ENCODE results near the gene ZNF609.
A peak's percentile ranks its signal among the peaks of the same experiment; 100 is the strongest.

Gene ZNF609, protein sequence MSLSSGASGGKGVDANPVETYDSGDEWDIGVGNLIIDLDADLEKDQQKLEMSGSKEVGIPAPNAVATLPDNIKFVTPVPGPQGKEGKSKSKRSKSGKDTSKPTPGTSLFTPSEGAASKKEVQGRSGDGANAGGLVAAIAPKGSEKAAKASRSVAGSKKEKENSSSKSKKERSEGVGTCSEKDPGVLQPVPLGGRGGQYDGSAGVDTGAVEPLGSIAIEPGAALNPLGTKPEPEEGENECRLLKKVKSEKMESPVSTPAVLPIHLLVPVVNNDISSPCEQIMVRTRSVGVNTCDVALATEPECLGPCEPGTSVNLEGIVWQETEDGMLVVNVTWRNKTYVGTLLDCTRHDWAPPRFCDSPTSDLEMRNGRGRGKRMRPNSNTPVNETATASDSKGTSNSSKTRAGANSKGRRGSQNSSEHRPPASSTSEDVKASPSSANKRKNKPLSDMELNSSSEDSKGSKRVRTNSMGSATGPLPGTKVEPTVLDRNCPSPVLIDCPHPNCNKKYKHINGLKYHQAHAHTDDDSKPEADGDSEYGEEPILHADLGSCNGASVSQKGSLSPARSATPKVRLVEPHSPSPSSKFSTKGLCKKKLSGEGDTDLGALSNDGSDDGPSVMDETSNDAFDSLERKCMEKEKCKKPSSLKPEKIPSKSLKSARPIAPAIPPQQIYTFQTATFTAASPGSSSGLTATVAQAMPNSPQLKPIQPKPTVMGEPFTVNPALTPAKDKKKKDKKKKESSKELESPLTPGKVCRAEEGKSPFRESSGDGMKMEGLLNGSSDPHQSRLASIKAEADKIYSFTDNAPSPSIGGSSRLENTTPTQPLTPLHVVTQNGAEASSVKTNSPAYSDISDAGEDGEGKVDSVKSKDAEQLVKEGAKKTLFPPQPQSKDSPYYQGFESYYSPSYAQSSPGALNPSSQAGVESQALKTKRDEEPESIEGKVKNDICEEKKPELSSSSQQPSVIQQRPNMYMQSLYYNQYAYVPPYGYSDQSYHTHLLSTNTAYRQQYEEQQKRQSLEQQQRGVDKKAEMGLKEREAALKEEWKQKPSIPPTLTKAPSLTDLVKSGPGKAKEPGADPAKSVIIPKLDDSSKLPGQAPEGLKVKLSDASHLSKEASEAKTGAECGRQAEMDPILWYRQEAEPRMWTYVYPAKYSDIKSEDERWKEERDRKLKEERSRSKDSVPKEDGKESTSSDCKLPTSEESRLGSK (N-terminal part only)

DNA sequence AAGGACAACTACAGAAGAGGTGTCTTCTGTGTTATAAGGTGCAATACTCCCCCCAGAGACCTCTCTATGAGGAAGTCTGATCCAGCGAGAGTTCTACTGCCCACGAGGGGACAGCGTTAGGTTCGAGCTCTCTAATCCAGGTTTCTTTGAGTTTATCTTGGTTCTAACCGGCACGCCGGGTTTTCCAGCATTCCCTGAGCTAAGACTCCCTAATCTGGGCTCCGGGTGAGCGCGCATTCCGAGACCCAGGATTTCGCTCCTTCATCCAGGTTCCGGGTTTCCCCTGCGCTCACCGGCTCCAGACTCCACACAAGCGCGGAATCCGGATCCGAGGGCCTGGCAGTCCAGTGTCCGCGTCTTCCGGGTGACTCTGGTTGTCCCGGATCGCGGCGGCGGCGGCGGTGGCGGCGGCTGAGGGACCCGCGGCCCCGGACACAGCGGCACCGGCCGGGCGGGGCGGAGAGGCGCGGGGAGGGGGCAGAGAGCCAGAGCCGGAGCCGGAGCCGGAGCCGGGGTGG is at the start of gene ZNF609:
TSS of gene ZNF609 (plus strand) at position 373 of the 518 bp plus-strand sequence. CDS start 38,842 bp downstream, outside the sequence.
- DNase-seq, result peak; percentile 17

DNA sequence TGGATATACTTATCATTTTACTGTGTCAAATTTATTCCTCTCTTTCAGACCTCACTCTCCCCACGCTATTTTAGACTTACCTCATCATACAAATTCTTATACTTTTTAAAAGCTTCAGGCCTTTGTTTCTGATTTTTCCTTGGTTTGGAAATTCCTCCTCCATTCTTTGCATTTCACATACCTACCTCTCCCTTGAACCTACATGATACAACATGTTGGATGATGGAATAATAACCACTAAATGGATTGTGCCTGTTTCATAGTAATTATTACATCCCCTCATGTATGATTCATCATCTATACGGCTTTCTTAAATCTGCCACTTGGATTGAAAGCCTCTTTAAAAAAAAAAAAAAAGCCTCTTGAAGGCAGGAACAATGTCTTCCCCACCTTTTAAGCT is 48.2 kb upstream of the ZNF609 start:
- DNase-seq, result no peak

GRCh38 chr15:64422697-64423096 is 37.7 kb upstream of the ZNF609 start:
- DNase-seq, result no peak

DNA sequence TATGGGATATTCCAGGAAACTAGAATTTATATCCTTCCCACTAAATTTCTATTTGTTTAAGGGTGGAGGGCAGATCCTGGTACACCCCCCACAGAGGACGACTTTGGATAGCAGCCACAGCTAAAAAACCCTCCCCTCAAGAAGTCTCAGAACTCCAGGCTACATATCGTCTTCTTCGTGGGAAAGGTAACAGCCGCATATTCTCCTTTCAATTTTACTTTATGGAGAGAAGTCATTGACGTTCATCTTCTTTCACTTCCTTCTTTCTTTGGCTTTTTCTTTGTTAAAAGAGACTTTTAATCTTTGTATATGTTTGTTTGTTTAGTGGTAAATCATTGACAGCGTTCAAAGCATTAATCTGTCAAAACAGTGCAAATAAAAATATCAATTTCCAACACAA is 36.4 kb upstream of the ZNF609 start:
- DNase-seq, result no peak

DNA sequence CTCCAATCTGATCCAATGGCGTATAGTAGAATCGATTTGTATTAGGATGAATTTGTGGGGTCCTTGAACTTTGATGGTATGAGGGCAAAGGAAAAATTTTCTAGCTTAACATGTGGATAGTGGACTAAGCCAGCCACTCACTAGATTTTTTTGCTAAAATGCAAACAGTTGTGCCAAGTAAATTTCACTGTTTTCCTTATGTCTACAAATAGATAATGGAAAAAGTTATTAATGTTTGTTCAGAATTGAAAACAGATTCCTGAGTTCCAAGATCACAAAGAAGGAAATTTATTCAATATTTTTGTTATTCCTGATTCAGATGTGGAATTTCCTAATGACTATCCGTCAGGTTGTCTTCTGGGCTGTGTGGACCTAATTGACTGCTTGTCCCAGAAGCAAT is 35.2 kb upstream of the ZNF609 start:
- no peak for DNase-seq

DNA sequence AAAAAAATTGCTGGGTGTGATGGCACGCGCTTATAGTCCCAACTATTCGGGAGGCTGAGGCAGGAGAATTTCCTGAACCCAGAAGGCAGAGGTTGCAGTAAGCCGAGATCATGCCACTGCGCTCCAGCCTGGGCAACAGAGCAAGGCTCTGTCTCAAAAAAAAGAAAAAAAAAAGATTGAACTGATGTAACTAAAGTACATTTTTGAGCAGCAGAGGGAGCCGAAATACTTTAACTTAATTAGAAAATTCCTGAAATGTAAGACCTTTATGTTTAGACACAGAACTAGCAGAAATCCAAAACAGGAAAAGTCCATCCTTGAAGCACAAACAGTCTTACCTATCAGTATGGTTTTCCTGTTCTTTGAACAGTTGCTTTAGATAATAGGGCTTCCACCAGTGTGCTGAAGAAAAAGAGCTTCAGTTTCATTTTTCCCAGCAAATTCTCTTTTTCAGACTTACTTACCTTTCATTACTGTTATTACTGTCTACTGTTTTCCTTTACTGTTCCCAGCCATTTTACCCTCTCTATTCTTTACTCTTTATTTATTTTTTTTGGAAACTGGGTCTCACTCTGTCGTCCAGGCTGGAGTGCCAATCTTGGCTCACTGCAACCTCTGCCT is 33.4 kb upstream of the ZNF609 start:
- no peak for DNase-seq

DNA sequence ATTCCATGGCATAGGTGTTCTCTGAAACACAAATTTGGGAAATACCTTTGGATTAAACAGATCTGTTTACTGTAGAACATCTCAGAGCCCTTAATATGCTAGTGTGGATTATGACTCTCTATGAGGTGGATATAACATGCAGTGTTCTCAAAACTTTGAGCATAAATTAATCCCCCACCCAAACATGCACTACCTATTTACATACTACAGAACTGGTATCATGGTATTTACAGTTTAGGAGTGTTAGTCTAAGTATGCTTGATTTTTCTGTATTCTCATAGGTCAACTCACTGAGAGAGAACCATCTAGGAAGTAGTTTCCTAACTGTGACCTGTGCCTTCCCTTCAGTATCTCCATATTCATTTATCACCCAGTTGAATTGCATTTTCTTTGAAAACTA is 30.9 kb upstream of the ZNF609 start:
- no peak for DNase-seq

DNA sequence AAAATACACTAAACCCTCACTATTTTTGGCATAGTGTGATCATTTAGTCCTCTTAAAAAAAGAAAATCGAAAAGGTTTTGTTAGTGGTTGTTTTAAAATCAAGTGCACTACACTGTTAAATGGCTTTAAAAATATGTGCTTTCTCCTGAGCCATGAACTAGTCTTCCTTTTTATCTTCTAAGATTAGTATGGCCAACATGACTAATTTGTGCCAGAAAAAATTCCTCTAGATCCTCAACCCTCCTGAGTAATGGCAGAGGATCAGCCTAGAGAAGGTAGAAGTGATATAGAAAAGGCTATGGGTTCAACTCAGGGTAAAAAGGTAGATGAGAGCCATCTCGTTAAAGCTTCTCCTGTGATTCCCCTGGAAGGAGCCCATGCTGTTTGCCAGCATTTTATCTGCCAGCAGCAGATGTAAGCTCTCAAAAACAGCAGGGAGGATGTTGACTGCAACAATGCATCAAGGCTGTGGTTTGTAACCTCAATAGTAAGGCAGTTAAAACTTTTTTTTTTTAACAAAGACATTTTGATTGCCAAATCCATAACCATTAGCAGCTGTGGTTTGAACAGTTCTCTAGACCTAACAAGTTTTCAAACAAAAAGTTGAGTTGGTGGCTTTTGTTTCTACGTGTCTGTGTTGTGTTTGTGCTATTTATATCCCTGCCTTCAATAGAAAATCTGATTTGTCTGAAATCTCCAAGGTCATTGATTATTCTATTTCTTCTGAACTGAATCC is 30.2 kb upstream of the ZNF609 start:
- no peak for DNase-seq

- DNase-seq, result no peak
Measured at GRCh38 chr15:64437982-64438381, 22.4 kb upstream of the ZNF609 start.

GRCh38 chr15:64438653-64439447 is 21.5 kb upstream of the ZNF609 start:
- DNase-seq, result no peak

- no peak for DNase-seq
Measured at GRCh38 chr15:64441852-64442251, 18.5 kb upstream of the ZNF609 start.

DNA sequence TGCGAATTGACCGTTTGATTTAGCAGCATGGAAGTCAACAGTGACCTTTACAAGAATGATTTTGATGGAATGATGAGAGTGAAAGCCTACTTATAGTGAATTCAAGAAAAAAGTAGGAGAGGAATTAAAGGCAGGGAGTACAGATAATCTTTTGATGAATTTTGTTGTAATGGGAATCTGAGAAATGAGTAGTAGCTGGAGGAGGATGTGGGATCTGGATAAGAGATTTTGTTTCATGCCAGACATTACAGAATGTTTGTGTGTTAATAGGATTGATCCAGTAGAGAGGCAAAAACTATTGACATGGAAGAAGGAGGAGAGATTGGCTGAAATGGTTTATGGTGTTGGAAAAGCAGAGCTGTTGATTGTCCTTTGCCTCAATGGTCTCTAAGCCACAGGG is 17.4 kb upstream of the ZNF609 start:
- no peak for DNase-seq

- no peak for DNase-seq
Measured at GRCh38 chr15:64443747-64444621, 16.4 kb upstream of the ZNF609 start.

DNA sequence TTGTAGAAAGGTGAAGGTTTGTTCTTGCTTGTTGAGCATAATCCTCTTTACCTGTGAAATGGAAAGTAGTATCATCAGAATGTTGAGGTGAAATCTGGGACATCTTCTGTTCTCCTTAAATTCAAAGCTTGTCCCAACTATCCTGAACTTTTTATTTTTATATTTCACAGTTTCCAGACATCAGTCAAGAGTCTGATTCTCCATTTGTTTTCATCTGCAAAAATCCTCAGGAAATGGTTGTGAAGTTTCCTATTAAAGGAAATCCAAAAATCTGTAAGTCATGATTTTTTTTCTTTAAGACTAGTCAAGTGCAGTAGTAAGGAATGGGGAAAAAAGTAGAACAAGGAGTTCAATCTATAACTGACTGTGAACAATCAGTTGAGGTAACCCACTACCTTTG is 15.5 kb upstream of the ZNF609 start:
- DNase-seq, result no peak

DNA sequence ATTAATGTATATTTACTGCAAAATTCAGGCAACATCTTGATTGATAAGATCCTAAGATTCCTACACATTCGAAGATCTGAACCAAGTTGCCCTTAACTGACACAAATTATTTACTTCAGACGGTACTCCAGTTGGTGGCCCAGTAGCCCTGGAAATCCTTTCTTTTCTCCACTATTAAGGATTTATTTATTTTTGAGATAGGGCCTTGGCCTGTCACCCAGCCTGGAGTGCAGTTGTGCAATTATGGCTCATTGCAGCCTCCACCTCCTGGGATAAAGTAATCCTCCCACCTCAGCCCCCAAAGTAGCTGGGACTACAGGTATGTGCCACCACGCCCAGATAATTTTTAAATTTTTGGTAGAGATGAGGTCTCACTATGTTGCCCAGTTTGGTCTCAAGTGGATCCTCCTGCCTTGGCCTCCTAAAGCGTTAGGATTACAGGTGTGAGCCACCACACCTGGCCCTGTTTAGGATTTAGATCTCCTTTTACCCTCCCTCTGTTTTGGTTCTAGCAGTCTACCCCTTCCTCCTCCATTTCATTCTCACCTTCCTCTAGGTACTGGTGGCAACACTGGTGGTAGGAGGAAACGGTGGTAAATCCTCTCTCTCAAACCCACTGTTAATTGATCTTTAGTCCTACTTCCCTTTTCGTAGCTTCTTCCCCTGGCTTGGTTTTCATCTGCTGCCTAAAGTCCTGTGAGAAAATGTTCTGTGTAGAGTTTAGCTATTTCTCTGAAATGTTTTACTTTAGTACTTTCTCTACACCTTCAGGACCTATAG is 12.7 kb upstream of the ZNF609 start:
- no peak for DNase-seq

DNA sequence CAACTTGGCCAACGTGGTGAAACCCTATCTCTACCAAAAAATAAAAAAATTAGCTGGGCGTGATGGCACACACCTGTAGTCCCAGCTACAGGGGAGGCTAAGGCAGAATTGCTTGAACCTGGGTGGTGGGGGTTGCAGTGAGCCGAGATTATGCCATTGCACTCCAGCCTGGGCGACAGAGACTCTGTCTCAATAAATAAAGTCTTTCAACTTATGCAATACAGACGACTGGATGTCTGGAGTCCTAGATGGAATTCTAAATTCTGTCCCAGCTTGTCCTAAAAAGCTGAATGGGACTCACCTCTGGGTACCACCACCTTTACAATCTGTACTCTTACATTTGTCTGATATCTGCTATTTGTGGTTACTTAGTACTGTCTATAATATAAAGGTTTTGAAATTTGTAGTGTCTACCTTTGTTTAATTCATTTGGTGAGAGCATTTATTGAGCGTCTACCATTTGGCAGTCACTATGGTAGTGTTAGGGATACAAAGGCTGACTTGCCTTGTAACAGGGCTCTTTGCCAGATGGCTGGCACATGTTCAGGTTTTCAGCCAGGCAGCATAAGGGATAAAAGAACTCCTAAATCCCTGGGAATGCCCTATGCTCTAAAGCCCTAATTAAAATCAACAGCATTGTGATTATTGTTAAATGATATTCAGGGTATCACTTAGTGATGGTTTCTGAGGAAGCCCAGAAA is 7.2 kb upstream of the ZNF609 start:
- DNase-seq, result peak; percentile 31

DNA sequence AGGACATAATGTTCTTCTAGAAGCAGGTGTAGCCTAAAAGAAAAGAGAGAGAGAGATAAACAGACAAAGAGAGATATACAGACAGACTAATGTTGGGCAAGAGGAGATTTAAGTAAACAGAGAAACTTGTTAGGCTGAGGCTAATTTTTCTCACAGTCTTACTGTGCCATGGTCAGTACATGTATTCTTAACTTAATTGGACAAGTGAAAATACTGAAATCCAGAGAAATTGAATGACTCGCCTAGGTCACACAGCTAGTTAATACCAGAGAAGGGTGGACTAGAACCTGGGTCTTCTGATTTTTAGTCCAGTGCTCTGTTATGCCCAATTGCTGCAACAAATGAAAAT is 6.7 kb upstream of the ZNF609 start:
- peak; percentile 31 for DNase-seq

DNA sequence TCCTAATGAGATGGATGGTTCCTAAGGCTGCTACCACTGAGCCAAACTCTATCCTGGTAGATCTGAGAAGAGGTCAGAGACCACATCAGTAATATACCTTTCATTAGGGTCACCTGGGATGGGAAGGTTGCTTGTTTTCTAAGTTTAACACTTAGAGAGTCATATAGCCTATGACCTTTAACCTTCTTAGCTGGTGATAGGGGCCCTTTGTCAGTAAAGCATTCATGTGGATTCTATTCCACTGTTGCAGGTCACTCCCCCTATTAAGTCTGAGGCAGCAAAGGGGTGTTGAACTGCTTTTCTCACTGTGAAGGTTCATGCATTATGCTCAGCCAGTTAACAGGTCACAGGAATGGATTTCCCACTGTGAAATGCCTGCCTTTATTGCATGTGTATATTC is 6.1 kb upstream of the ZNF609 start:
- no peak for DNase-seq

GRCh38 chr15:64455961-64456371 is 4.4 kb upstream of the ZNF609 start:
- no peak for DNase-seq
